ENCODE results near the gene IFNGR1.

IFNGR1 gene

DNA sequence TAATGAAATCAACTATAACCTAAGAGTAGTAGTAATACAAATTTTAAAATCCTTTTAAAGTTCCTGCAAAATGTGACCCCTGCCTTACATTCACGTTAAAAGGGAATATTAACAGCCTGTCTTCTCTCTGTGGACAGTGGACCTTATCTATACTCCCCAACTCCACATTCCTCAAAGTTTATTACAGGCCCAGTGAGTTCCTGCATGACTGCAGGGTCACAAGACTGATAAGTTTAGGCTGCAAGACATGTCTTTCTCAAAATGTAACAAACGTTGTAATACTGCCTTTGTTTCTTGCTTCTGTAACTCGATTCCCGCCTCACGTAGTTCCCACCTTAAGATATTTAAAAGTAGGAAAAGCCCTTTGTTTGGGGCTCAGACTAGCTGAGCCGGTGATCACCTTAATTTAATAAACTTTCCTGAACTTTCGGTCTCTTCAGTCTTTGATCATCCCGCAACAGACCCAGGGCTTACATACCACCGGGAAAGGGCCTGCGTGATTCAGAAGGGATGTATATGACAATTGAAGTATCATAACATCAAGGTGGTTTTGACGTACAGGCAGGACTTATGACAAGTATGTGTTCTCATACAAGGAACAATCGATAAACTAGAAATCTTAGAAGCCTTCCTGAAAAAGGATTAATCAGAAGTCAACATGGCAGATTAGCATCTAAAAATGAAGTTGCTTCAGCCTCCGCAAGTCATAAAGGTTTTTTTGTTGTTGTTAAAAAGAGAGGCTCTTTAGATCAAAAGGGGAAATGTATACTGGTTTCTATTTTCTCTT is 48.7 kb downstream of the IFNGR1 start:
- H3K4me1 ChIP-seq: no peaks in the 10 kb centered on the region; the same call in 1 of the 2 replicates
- no peaks in the 10 kb centered on the region for H3K9me3 ChIP-seq
- TF ChIP-seq, protein P1, sequence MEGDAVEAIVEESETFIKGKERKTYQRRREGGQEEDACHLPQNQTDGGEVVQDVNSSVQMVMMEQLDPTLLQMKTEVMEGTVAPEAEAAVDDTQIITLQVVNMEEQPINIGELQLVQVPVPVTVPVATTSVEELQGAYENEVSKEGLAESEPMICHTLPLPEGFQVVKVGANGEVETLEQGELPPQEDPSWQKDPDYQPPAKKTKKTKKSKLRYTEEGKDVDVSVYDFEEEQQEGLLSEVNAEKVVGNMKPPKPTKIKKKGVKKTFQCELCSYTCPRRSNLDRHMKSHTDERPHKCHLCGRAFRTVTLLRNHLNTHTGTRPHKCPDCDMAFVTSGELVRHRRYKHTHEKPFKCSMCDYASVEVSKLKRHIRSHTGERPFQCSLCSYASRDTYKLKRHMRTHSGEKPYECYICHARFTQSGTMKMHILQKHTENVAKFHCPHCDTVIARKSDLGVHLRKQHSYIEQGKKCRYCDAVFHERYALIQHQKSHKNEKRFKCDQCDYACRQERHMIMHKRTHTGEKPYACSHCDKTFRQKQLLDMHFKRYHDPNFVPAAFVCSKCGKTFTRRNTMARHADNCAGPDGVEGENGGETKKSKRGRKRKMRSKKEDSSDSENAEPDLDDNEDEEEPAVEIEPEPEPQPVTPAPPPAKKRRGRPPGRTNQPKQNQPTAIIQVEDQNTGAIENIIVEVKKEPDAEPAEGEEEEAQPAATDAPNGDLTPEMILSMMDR (IDR thresholded peaks at IDR 0.05; ENCODE audit: low read depth, low read length): no peak
- H3K36me3 ChIP-seq: no peaks in the 10 kb centered on the region
- no peak overlapping the region for H3K4me3 ChIP-seq (ENCODE audit: low read depth, low read length)
- no peaks in the 10 kb centered on the region for H3K27me3 ChIP-seq
- DNase-seq: no peak

DNA sequence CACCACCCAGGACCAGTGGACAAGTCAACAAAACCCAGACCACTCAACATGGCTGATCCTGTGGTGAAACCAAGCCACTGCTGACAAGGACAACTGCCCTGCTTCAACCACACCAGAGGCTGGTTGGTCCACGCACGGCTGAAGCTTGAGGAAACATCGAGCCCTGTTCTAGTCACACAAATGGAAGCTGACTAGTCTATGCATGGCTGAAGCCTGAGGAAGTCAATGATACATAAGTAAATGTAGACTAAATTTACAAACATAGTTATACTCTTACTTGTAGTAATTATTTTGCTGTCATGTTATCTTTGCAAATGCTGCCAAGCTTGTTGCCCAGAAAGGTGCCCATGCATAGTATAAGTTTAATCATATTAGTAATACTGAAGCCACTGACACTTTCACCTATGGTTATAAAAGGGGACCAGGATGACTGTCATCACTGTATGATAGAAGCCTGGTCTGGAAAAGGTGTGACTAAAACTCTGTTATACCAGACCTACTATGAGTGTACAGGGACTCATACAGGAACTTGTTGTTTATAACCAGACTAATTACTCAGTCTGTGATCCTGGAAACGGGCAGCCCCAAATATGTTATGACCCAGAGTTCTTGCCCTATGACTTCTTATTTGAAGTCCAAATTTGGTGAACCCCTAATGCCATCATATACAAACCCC is 51.3 kb downstream of the IFNGR1 start:
- Histone ChIP-seq H3K4me1 (no peaks in the 10 kb centered on the region; the same call in 1 of the 2 replicates), H3K9me3 (no peaks in the 10 kb centered on the region; the same call in 1 of the 2 replicates)
- DNase-seq: no peak

DNA sequence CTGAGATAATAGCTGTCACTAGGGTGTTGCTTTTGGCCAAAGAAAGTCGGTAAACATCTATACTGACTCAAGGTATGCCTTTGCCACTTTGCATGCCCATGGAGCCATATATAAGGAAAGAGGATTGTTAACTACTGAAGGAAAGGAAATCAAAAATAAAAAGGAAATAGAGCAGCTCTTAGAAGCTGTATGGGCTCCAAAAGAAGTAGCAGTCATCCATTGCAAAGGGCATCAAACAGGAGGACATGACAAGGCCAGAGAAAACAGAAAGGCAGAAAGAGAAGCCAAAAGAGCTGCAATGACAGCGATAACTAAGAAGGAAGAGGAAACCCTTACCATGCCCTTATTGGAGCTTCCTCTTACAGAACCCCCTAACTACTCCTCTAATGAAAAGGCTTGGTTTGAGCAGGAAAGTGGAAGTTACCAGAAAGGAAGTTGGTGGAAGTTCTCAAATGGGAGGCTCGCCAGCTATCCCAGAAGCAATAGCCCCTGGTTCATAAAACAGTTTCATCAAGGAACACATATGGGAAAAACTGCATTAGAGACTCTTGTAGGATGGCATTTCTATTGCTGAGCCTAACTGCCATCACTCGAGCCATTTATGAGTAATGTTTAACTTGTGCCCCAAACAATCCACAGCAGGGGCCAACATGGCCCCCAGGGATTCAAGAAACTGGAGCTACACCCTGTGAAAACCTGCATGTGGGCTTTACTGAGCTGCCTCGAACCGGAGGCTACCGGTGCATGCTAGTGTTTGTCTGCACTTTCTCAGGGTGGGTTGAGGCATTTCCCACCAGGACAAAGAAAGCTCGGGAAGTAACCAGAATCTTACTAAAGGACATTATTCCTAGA is 52.7 kb downstream of the IFNGR1 start:
- TF ChIP-seq, protein P1 (IDR thresholded peaks at IDR 0.05; ENCODE audit: low read depth, low read length): no peak
- Histone ChIP-seq H3K4me3 (ENCODE audit: low read depth, low read length) (no peak overlapping the region), H3K9me3 (no peaks in the 10 kb centered on the region; the same call in 1 of the 2 replicates), H3K36me3 (no peaks in the 10 kb centered on the region), H3K27me3 (no peaks in the 10 kb centered on the region), H3K4me1 (no peaks in the 10 kb centered on the region)
- no peak for DNase-seq

More for the DNA sequence above, 51.3 kb downstream of the IFNGR1 start:
- no peak overlapping the region for H3K4me3 ChIP-seq (ENCODE audit: low read depth, low read length)
- TF ChIP-seq, protein P1 (IDR thresholded peaks at IDR 0.05; ENCODE audit: low read depth, low read length): no peak
- no peaks in the 10 kb centered on the region for H3K36me3 ChIP-seq
- no peaks in the 10 kb centered on the region for H3K27me3 ChIP-seq

DNA sequence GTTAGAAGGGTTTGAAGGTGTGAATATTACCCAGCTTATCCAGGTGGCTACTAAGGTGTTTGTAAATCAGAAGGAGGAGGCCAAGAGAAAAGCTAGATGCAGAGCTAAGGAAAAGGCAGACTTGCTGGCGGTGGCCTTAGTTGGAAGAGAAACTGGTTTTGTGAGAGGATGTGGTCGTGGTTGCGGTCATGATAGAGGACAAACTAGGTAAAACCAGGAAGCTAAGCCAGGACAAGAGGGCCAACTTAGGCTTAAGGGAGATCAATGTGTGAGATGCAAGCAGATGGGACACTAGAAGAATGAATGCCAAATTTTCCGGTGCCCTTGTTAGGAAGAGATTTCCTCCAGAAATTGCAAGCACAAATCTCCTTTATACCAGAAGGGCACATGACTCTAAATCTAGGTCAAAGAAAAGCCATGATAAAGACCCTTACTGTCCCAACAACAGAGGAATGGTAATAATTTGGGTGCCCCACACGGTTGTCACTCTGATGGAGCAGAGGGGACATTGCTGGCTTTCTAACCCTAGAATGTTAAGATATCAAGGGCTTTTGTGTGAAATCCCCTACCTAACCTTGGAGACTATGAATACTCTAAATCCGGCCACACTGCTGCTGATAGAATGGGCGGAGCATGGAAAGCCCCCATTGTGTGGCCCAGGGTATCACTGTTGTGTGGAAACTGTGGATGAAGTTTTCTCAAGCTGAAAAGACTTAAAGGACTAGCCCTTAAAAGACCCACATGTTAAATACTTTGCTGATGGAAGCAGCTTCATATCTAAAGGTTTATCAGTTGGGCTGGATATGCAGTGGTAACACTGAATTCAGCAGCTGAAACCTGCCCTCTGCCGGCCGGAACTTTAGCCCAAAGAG is 53.6 kb downstream of the IFNGR1 start:
- Histone ChIP-seq H3K9me3 (no peaks in the 10 kb centered on the region; the same call in 1 of the 2 replicates), H3K27me3 (no peaks in the 10 kb centered on the region)

DNA sequence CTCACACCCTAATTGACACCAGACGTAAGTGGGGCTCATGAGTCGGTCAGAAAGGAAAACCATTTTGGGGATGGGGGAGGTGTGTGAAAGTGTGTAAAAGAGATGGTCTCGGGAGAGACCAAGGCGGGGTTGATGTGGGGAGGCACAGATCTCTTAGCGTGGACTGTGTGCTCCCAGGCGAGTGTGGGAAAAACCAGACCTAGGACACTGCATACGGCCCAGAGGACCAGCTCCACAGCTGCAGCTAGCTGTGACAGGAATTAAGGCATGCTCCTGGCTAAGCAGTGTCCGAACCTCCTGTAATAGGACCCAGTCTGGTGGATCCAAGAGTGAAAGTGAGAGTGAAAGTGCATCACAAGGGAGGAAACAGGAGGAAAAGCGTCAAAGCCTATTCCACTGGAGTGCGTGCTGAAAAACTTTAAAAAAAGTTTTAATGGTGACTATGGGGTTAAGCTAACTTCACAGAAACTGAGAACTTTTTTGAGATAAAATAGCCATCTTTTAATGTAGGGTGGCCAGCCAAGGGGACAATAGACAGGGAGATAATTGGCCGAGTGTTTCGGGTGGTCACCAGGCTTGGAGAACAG is 55.4 kb downstream of the IFNGR1 start:
- Histone ChIP-seq H3K27me3 (no peaks in the 10 kb centered on the region), H3K9me3 (no peaks in the 10 kb centered on the region; the same call in 1 of the 2 replicates), H3K36me3 (no peaks in the 10 kb centered on the region), H3K4me3 (ENCODE audit: low read depth, low read length) (no peak overlapping the region), H3K4me1 (no peaks in the 10 kb centered on the region)
- no peak for DNase-seq
- TF ChIP-seq, protein P1 (IDR thresholded peaks at IDR 0.05; ENCODE audit: low read depth, low read length): no peak

More for the DNA sequence above, 53.6 kb downstream of the IFNGR1 start:
- no peak overlapping the region for H3K4me3 ChIP-seq (ENCODE audit: low read depth, low read length)
- H3K4me1 ChIP-seq: no peaks in the 10 kb centered on the region
- TF ChIP-seq, protein P1 (IDR thresholded peaks at IDR 0.05; ENCODE audit: low read depth, low read length): peak; percentile 81
- DNase-seq: peak; percentile 67
- H3K36me3 ChIP-seq: no peaks in the 10 kb centered on the region
